Mammary epithelial cell (primary cell): ENCODE data around the gene BBS7.

Experiments used
- EZH2 ChIP-seq: IDR thresholded peaks from 2 replicates; pipeline ENCODE4 v1.6.1; 2012; ENCODE audit warnings: low read length, inconsistent platforms, borderline replicate concordance
- TF ChIP-seq, protein P1 (sequence below), 2 donors: IDR thresholded peaks in 1 of 2; conservative IDR thresholded peaks in 1 of 2; 2 replicates each; pipeline ENCODE4 v1.5.1; 2011 to 2012; ENCODE audit warnings: inconsistent platforms in 2 of 2, low read length in 2 of 2, mild to moderate bottlenecking in 2 of 2, control low read depth in 1 of 2, low read depth in 1 of 2; ENCODE audit not compliant: insufficient read depth in 1 of 2; ENCODE audit errors: extremely low read depth in 1 of 2

DNA sequence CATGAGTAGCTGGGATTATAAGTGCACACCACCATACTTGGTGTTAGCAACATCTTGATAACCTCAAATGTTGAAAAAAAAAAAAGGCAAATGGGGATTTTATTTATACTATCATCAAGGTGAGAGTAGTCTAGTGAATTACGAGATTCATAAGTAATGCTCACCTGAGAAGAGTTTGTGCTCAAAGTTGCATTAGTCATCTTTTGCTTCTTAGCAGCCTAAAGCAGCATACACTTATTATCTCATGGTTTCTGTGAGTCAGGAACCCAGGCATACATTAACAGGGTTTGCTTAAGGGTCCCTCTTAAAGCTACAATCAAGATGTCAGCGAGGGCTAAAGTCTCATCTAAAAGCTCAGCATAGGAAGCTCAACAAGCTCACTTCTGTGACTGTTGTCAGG lies 77.3 kb downstream of the BBS7 start:
- TF ChIP-seq, protein P1, sequence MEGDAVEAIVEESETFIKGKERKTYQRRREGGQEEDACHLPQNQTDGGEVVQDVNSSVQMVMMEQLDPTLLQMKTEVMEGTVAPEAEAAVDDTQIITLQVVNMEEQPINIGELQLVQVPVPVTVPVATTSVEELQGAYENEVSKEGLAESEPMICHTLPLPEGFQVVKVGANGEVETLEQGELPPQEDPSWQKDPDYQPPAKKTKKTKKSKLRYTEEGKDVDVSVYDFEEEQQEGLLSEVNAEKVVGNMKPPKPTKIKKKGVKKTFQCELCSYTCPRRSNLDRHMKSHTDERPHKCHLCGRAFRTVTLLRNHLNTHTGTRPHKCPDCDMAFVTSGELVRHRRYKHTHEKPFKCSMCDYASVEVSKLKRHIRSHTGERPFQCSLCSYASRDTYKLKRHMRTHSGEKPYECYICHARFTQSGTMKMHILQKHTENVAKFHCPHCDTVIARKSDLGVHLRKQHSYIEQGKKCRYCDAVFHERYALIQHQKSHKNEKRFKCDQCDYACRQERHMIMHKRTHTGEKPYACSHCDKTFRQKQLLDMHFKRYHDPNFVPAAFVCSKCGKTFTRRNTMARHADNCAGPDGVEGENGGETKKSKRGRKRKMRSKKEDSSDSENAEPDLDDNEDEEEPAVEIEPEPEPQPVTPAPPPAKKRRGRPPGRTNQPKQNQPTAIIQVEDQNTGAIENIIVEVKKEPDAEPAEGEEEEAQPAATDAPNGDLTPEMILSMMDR (conservative IDR thresholded peaks at IDR 0.05 in 1 of 2, IDR thresholded peaks at IDR 0.05 in 1 of 2; ENCODE audit: extremely low read depth in 1 of 2, insufficient read depth in 1 of 2, low read depth in 1 of 2, low read length in 2 of 2), result no peak
- no peak for TF ChIP-seq EZH2
